WTC11 (cell line): Measurements from ENCODE around the gene ANKFN1. TPM values are rescaled to one million over a fixed set of nuclear protein-coding genes. Genes with fewer than 3 reads are reported as not detected.

ENCODE experiments used
- ATAC-seq: fragments of 200-7000 bp; cut with Tn5 transposase; 2 replicates; pipeline ENCODE4 v1.10.0; 2021; ENCODE audit warnings: mild to moderate bottlenecking, moderate library complexity
- CTCF ChIA-PET: fragments of 300-600 bp; sonication (Branson Sonifier 250); formaldehyde crosslinking; loops from one replicate; lab custom pipeline; 2021; ENCODE audit warnings: antibody characterized with exemption; lab: Charles Lee
- POLR2A ChIA-PET: fragments of 350-600 bp; sonication (Branson Sonifier 250); formaldehyde crosslinking; loops from one replicate; lab custom pipeline; 2021; ENCODE audit warnings: antibody characterized with exemption; lab: Charles Lee
- DNase-seq: peaks from one replicate; pipeline ENCODE4 v3.0.0; 2021; ENCODE audit warnings: low spot score
- H3K27ac Mint-ChIP-seq: 2 replicates; pipeline ENCODE4 v1.8.0; 2021; ENCODE audit warnings: mixed read lengths
- H3K27me3 Mint-ChIP-seq: 2 replicates; pipeline ENCODE4 v1.8.0; 2021; ENCODE audit warnings: low read depth, mild to moderate bottlenecking, moderate library complexity, mixed read lengths
- H3K36me3 Mint-ChIP-seq: 2 replicates; pipeline ENCODE4 v1.8.0; 2021; ENCODE audit warnings: mixed read lengths
- H3K4me1 Mint-ChIP-seq: 2 replicates; pipeline ENCODE4 v1.8.0; 2022; ENCODE audit warnings: mixed read lengths
- H3K4me3 Mint-ChIP-seq: 2 replicates; pipeline ENCODE4 v1.8.0; 2021; ENCODE audit warnings: mild to moderate bottlenecking, moderate library complexity, mixed read lengths
- H3K9me3 Mint-ChIP-seq: 2 replicates; pipeline ENCODE4 v1.8.0; 2021; ENCODE audit warnings: mixed read lengths
- E2F1 ChIP-seq: sonication (generic); formaldehyde crosslinking; IDR thresholded peaks from 2 replicates; pipeline ENCODE4 v1.8.0; 2022; ENCODE audit warnings: mild to moderate bottlenecking, missing genetic modification reagents
- E2F4 ChIP-seq: sonication (generic); formaldehyde crosslinking; IDR thresholded peaks from 2 replicates; pipeline ENCODE4 v1.8.1; 2022; ENCODE audit warnings: low read depth, mild to moderate bottlenecking, moderate library complexity, missing genetic modification reagents, borderline replicate concordance
- FOXP1 ChIP-seq: sonication (generic); formaldehyde crosslinking; IDR thresholded peaks from 2 replicates; pipeline ENCODE4 v1.8.0; 2022; ENCODE audit warnings: missing genetic modification reagents, mild to moderate bottlenecking, moderate library complexity, borderline replicate concordance
- HMGA2 ChIP-seq: fragments of 250-450 bp; sonication (Bioruptor Pico); IDR thresholded peaks from 2 replicates; pipeline ENCODE4 v1.4.0; 2021; ENCODE audit warnings: mild to moderate bottlenecking, moderate library complexity
- HMGXB4 ChIP-seq: sonication (generic); formaldehyde crosslinking; IDR thresholded peaks from 2 replicates; pipeline ENCODE4 v1.8.1; 2023; ENCODE audit warnings: mild to moderate bottlenecking, moderate library complexity, missing genetic modification reagents
- IRF1 ChIP-seq: sonication (generic); formaldehyde crosslinking; IDR thresholded peaks from 2 replicates; pipeline ENCODE4 v1.8.0; 2023; ENCODE audit warnings: missing genetic modification reagents
- KAT7 ChIP-seq: sonication (generic); formaldehyde crosslinking; IDR thresholded peaks from 2 replicates; pipeline ENCODE4 v1.8.1; 2023; ENCODE audit warnings: missing genetic modification reagents, mild to moderate bottlenecking, borderline replicate concordance
- NFATC4 ChIP-seq: fragments of 250-450 bp; sonication (Bioruptor Pico); IDR thresholded peaks from 2 replicates; pipeline ENCODE4 v1.9.0; 2021; ENCODE audit warnings: mild to moderate bottlenecking
- NFYB ChIP-seq: sonication (generic); formaldehyde crosslinking; conservative IDR thresholded peaks from 2 replicates; pipeline ENCODE4 v1.8.0; 2022; ENCODE audit warnings: low read depth, missing genetic modification reagents
- RORB ChIP-seq: fragments of 250-450 bp; sonication (Bioruptor Pico); IDR thresholded peaks from 2 replicates; pipeline ENCODE4 v1.9.0; 2021; ENCODE audit warnings: mild to moderate bottlenecking
- SMAD3 ChIP-seq: sonication (generic); formaldehyde crosslinking; IDR thresholded peaks from 2 replicates; pipeline ENCODE4 v1.8.0; 2022; ENCODE audit warnings: missing genetic modification reagents, mild to moderate bottlenecking, borderline replicate concordance
- SMAD4 ChIP-seq: sonication (generic); formaldehyde crosslinking; IDR thresholded peaks from 2 replicates; pipeline ENCODE4 v1.8.0; 2022; ENCODE audit warnings: mild to moderate bottlenecking, missing genetic modification reagents
- ZMAT4 ChIP-seq: fragments of 250-450 bp; sonication (Bioruptor Pico); IDR thresholded peaks from 2 replicates; pipeline ENCODE4 v1.9.0; 2021; ENCODE audit warnings: mild to moderate bottlenecking
- ZNF219 ChIP-seq: sonication (generic); formaldehyde crosslinking; IDR thresholded peaks from 2 replicates; pipeline ENCODE4 v1.8.0; 2023; ENCODE audit warnings: missing genetic modification reagents, mild to moderate bottlenecking, borderline replicate concordance
- ZNF232 ChIP-seq: sonication (generic); formaldehyde crosslinking; IDR thresholded peaks from 2 replicates; pipeline ENCODE4 v1.8.0; 2022; ENCODE audit warnings: mild to moderate bottlenecking, missing genetic modification reagents
- ZNF263 ChIP-seq: sonication (generic); formaldehyde crosslinking; IDR thresholded peaks from 2 replicates; pipeline ENCODE4 v1.8.1; 2022; ENCODE audit warnings: low read depth, mild to moderate bottlenecking, moderate library complexity, missing genetic modification reagents
- ZNF425 ChIP-seq: fragments of 250-450 bp; sonication (Bioruptor Pico); conservative IDR thresholded peaks from 2 replicates; pipeline ENCODE4 v1.9.0; 2021; ENCODE audit warnings: mild to moderate bottlenecking
- ZSCAN18 ChIP-seq: fragments of 250-450 bp; sonication (Bioruptor Pico); IDR thresholded peaks from 2 replicates; pipeline ENCODE4 v2.1.2; 2022; ENCODE audit warnings: mild to moderate bottlenecking, moderate library complexity
- total RNA-seq: library from RNA; stranded (reverse); gene quantifications from 3 replicates; pipeline ENCODE4 v1.2.3, GENCODE V29; 2021

ANKFN1 gene
- total RNA-seq, 1 experiment from 2014 or later = 0.24 TPM

GRCh38 chr17:56175299-56175955 is 22.2 kb downstream of the ANKFN1 start:
- DNase-seq (no peak), ATAC-seq (no peak)
- H3K9me3 Mint-ChIP-seq = no peaks in the 10 kb centered on the region
- ChIA-PET CTCF (interaction anchor here (3.1 kb wide), 1 partner anchor 144 kb away, joined by 10 read pairs; no protein-coding TSS in a partner anchor), POLR2A (no interaction called here)
- no peak for TF ChIP-seq KAT7 (CRISPR knock-in tag)
- no peak for TF ChIP-seq SMAD3 (CRISPR knock-in tag)
- TF ChIP-seq FOXP1 (CRISPR knock-in tag) = no peak
- no peak for TF ChIP-seq ZNF425 (CRISPR knock-in tag)
- no peak for TF ChIP-seq ZSCAN18
- no peak for TF ChIP-seq E2F1 (CRISPR knock-in tag)
- no peak for TF ChIP-seq NFATC4 (CRISPR knock-in tag)
- TF ChIP-seq SMAD4 = no peak
- TF ChIP-seq HMGXB4 (CRISPR knock-in tag) = no peak
- no peak for TF ChIP-seq NFYB (CRISPR knock-in tag)
- TF ChIP-seq ZNF232 (CRISPR knock-in tag) = no peak
- no peak for TF ChIP-seq ZMAT4 (CRISPR knock-in tag)
- no peak for TF ChIP-seq ZNF219 (CRISPR knock-in tag)
- TF ChIP-seq RORB = no peak
- no peaks in the 10 kb centered on the region for H3K36me3 Mint-ChIP-seq
- H3K27me3 Mint-ChIP-seq = no peaks in the 10 kb centered on the region
- H3K27ac Mint-ChIP-seq = no peak overlapping the region
- H3K4me1 Mint-ChIP-seq = peaks cover 27% of the 10 kb centered on the region
- no peak overlapping the region for H3K4me3 Mint-ChIP-seq

- Mint-ChIP-seq H3K4me3 (no peak overlapping the region), H3K27me3 (no peaks in the 10 kb centered on the region), H3K27ac (no peak overlapping the region), H3K4me1 (peaks cover 24% of the 10 kb centered on the region), H3K9me3 (no peaks in the 10 kb centered on the region), H3K36me3 (no peaks in the 10 kb centered on the region)
- CTCF ChIA-PET = interaction anchor here (3.1 kb wide), 1 partner anchor 144 kb away, joined by 10 read pairs; no protein-coding TSS in a partner anchor
- DNase-seq (no peak), ATAC-seq (no peak; the same call in 1 of the 2 replicates)
- POLR2A ChIA-PET = no interaction called here
- TF ChIP-seq ZNF263 (CRISPR knock-in tag) (no peak), IRF1 (CRISPR knock-in tag) (no peak), ZNF219 (CRISPR knock-in tag) (no peak), E2F4 (CRISPR knock-in tag) (no peak), HMGA2 (no peak)
Measured at GRCh38 chr17:56176091-56176490, 22.8 kb downstream of the ANKFN1 start.
